ENCODE results near the gene PRSS56.

Gene PRSS56

GRCh38 chr2:232502511-232502910, 17.7 kb upstream of the PRSS56 start:
- DNase-seq = no peak

GRCh38 chr2:232502911-232503808, 17.0 kb upstream of the PRSS56 start:
- no peak for DNase-seq

GRCh38 chr2:232503809-232504323, 16.3 kb upstream of the PRSS56 start:
- no peak for DNase-seq

- no peak for DNase-seq
Observed at GRCh38 chr2:232504438-232504837, 15.8 kb upstream of the PRSS56 start.

- DNase-seq = no peak
Observed at GRCh38 chr2:232505856-232506255, 14.3 kb upstream of the PRSS56 start.

- no peak for DNase-seq
Observed at GRCh38 chr2:232506709-232507108, 13.5 kb upstream of the PRSS56 start.

GRCh38 chr2:232508251-232508650, 11.9 kb upstream of the PRSS56 start:
- DNase-seq = no peak

GRCh38 chr2:232511336-232511890, 8.8 kb upstream of the PRSS56 start:
- no peak for DNase-seq

GRCh38 chr2:232512602-232513001, 7.6 kb upstream of the PRSS56 start:
- DNase-seq = no peak

- DNase-seq = no peak
Observed at GRCh38 chr2:232513353-232513752, 6.8 kb upstream of the PRSS56 start.

- no peak for DNase-seq
Observed at GRCh38 chr2:232515639-232516038, 4.5 kb upstream of the PRSS56 start.

GRCh38 chr2:232516551-232516950, 3.6 kb upstream of the PRSS56 start:
- no peak for DNase-seq

- DNase-seq = no peak
Observed at GRCh38 chr2:232518844-232519243, 1.3 kb upstream of the PRSS56 start.

GRCh38 chr2:232520489-232520888, 301 bp downstream of the PRSS56 start:
- DNase-seq = no peak

- DNase-seq = no peak
Observed at GRCh38 chr2:232521098-232521497, 910 bp downstream of the PRSS56 start.

GRCh38 chr2:232521959-232522622, 1.9 kb downstream of the PRSS56 start:
- DNase-seq = peak; percentile 7

GRCh38 chr2:232522623-232523401, 2.6 kb downstream of the PRSS56 start:
- no peak for DNase-seq

- no peak for DNase-seq
Observed at GRCh38 chr2:232523402-232523681, 3.2 kb downstream of the PRSS56 start.

GRCh38 chr2:232523682-232524597, 3.8 kb downstream of the PRSS56 start:
- DNase-seq = peak; percentile 44

GRCh38 chr2:232524771-232525170, 4.6 kb downstream of the PRSS56 start:
- DNase-seq = no peak

GRCh38 chr2:232525199-232525598, 5.0 kb downstream of the PRSS56 start:
- DNase-seq = no peak
